ENCODE measurements around the gene BTAF1.

- TF ChIP-seq CTCF (IDR thresholded peaks at IDR 0.05; ENCODE audit: low read depth, low read length, poor library complexity, severe bottlenecking) (no peak), EZH2phosphoT487 (IDR thresholded peaks at IDR 0.05; ENCODE audit: borderline replicate concordance, low read length) (no peak)
These were observed 39.0 kb upstream of the BTAF1 start for GRCh38 chr10:91884536-91884935.

All from DOHH2 (cell line).